PFSK-1 (cell line): ENCODE measurements around the gene PGF.

Experiments
- FOXP2 ChIP-seq: optimal IDR thresholded peaks from 2 replicates; pipeline ENCODE3; 2011; ENCODE audit warnings: borderline replicate concordance, control low read depth, inconsistent platforms; ENCODE audit not compliant: insufficient read depth; ENCODE audit errors: extremely low read length, extremely low read depth
- POLR2AphosphoS5 ChIP-seq: IDR thresholded peaks from 2 replicates; pipeline ENCODE4 v1.6.1; 2012; ENCODE audit warnings: low read depth, mild to moderate bottlenecking, control low read depth, low read length, moderate library complexity
- SIN3A ChIP-seq: IDR thresholded peaks from 2 replicates; pipeline ENCODE4 v1.6.1; 2012; ENCODE audit warnings: mild to moderate bottlenecking, low read length, moderate library complexity, borderline replicate concordance; ENCODE audit not compliant: insufficient read depth

DNA sequence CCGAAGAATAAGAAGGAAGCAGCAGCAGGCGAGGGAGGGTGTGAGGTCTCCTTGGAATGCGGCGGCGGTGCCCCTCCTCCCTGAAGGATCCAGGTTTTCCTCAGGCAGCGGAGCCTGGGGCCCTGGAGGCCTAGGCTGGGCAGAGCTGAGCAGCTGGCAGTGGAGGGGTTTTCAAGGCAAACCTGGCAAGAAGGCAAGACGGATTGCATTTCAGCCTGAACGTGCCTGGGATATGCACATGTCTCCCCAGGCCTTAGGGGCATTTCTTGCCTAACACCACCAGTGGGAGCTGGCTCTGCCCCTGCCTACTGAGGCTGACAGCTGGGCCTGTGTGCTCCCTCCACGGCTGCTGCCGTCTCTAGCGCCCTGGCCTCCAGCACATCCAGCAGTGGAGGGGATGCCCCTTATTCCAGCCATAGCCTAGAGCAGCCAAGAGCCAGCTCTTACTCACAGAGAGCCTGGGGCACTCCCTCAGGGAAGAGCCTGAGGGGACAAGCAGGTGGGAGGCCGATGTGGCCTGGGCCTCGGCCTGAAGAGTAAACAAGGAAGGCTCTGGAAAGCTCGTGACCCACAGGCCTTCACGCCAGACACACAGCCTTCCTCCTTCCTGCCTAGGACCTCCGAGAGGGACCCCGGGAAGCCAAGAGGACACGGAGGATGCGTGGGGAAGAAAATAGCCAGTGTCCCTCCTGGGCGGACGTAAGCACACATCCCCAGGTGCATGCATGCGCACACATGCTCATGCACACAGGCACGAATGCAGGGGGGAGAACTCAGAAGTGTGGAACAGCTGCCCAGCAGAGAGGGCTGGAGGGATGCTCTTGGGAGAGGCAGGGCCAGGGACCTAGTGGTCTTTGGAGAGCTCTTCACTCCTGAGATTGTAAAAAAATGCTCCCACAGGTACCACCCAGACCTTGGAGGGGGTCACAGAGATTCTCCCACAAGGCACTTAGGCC, 24.3 kb upstream of the PGF start:
- TF ChIP-seq POLR2AphosphoS5 (no peak), FOXP2 (no peak), SIN3A (no peak)
